ENCODE results near the gene ATCAY. TPM values are rescaled to one million over a fixed set of nuclear protein-coding genes. Genes with fewer than 3 reads are reported as not detected.
A peak's percentile ranks its signal among the peaks of the same experiment; 100 is the strongest.

Gene ATCAY
- total and polyA plus RNA-seq, 2 of the 13 experiments (the other 11 are each of a cell fraction or from before 2014, with no cell fraction given) = not detected

- TF ChIP-seq STAG1 (CRISPR knock-in tag; IDR thresholded peaks at IDR 0.05) (no peak), SP140L (CRISPR knock-in tag; IDR thresholded peaks at IDR 0.05; ENCODE audit: borderline replicate concordance) (no peak), ZNF589 (CRISPR knock-in tag; conservative IDR thresholded peaks at IDR 0.05) (no peak), SRSF9 (IDR thresholded peaks at IDR 0.05; ENCODE audit: borderline replicate concordance, insufficient read depth, low read depth, low read length, poor library complexity, severe bottlenecking) (no peak), PAXIP1 (CRISPR knock-in tag; conservative IDR thresholded peaks at IDR 0.05) (peak; percentile 65), GABPB1 (CRISPR knock-in tag; IDR thresholded peaks at IDR 0.05) (peak; percentile 26; the same call in 1 of the 2 replicates), ZNF331 (CRISPR knock-in tag; IDR thresholded peaks at IDR 0.05) (no peak), SYNCRIP (IDR thresholded peaks at IDR 0.05; ENCODE audit: insufficient read depth, low read depth, low read length) (no peak)
- TF ChIP-seq, protein P1, sequence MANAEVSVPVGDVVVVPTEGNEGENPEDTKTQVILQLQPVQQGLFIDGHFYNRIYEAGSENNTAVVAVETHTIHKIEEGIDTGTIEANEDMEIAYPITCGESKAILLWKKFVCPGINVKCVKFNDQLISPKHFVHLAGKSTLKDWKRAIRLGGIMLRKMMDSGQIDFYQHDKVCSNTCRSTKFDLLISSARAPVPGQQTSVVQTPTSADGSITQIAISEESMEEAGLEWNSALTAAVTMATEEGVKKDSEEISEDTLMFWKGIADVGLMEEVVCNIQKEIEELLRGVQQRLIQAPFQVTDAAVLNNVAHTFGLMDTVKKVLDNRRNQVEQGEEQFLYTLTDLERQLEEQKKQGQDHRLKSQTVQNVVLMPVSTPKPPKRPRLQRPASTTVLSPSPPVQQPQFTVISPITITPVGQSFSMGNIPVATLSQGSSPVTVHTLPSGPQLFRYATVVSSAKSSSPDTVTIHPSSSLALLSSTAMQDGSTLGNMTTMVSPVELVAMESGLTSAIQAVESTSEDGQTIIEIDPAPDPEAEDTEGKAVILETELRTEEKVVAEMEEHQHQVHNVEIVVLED (CRISPR knock-in tag; IDR thresholded peaks at IDR 0.05; ENCODE audit: borderline replicate concordance) = no peak
- TF ChIP-seq, protein P2, sequence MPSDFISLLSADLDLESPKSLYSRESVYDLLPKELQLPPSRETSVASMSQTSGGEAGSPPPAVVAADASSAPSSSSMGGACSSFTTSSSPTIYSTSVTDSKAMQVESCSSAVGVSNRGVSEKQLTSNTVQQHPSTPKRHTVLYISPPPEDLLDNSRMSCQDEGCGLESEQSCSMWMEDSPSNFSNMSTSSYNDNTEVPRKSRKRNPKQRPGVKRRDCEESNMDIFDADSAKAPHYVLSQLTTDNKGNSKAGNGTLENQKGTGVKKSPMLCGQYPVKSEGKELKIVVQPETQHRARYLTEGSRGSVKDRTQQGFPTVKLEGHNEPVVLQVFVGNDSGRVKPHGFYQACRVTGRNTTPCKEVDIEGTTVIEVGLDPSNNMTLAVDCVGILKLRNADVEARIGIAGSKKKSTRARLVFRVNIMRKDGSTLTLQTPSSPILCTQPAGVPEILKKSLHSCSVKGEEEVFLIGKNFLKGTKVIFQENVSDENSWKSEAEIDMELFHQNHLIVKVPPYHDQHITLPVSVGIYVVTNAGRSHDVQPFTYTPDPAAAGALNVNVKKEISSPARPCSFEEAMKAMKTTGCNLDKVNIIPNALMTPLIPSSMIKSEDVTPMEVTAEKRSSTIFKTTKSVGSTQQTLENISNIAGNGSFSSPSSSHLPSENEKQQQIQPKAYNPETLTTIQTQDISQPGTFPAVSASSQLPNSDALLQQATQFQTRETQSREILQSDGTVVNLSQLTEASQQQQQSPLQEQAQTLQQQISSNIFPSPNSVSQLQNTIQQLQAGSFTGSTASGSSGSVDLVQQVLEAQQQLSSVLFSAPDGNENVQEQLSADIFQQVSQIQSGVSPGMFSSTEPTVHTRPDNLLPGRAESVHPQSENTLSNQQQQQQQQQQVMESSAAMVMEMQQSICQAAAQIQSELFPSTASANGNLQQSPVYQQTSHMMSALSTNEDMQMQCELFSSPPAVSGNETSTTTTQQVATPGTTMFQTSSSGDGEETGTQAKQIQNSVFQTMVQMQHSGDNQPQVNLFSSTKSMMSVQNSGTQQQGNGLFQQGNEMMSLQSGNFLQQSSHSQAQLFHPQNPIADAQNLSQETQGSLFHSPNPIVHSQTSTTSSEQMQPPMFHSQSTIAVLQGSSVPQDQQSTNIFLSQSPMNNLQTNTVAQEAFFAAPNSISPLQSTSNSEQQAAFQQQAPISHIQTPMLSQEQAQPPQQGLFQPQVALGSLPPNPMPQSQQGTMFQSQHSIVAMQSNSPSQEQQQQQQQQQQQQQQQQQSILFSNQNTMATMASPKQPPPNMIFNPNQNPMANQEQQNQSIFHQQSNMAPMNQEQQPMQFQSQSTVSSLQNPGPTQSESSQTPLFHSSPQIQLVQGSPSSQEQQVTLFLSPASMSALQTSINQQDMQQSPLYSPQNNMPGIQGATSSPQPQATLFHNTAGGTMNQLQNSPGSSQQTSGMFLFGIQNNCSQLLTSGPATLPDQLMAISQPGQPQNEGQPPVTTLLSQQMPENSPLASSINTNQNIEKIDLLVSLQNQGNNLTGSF (CRISPR knock-in tag; IDR thresholded peaks at IDR 0.05) = no peak
- TF ChIP-seq, protein P3, sequence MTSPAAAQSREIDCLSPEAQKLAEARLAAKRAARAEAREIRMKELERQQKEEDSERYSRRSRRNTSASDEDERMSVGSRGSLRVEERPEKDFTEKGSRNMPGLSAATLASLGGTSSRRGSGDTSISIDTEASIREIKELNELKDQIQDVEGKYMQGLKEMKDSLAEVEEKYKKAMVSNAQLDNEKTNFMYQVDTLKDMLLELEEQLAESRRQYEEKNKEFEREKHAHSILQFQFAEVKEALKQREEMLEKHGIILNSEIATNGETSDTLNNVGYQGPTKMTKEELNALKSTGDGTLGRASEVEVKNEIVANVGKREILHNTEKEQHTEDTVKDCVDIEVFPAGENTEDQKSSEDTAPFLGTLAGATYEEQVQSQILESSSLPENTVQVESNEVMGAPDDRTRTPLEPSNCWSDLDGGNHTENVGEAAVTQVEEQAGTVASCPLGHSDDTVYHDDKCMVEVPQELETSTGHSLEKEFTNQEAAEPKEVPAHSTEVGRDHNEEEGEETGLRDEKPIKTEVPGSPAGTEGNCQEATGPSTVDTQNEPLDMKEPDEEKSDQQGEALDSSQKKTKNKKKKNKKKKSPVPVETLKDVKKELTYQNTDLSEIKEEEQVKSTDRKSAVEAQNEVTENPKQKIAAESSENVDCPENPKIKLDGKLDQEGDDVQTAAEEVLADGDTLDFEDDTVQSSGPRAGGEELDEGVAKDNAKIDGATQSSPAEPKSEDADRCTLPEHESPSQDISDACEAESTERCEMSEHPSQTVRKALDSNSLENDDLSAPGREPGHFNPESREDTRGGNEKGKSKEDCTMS (CRISPR knock-in tag; conservative IDR thresholded peaks at IDR 0.05) = no peak
- TF ChIP-seq, protein P4, sequence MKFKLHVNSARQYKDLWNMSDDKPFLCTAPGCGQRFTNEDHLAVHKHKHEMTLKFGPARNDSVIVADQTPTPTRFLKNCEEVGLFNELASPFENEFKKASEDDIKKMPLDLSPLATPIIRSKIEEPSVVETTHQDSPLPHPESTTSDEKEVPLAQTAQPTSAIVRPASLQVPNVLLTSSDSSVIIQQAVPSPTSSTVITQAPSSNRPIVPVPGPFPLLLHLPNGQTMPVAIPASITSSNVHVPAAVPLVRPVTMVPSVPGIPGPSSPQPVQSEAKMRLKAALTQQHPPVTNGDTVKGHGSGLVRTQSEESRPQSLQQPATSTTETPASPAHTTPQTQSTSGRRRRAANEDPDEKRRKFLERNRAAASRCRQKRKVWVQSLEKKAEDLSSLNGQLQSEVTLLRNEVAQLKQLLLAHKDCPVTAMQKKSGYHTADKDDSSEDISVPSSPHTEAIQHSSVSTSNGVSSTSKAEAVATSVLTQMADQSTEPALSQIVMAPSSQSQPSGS (CRISPR knock-in tag; IDR thresholded peaks at IDR 0.05) = peak; percentile 100
These were observed 88.3 kb downstream of the ATCAY start (continued) for GRCh38 chr19:3968556-3969434.
